Measurements from ENCODE around the gene RAB19. TPM values are rescaled to one million over a fixed set of nuclear protein-coding genes. Genes with fewer than 3 reads are reported as not detected.

Gene RAB19
- total and polyA plus RNA-seq, 2 of the 13 experiments (the other 11 are each of a cell fraction or from before 2014, with no cell fraction given) = 0.31 TPM; not detected in 1

- Histone ChIP-seq H3K4me2 (ENCODE audit: low read depth, low read length) (no peak overlapping the region), H3K9me3 (ENCODE audit: low read length) (no peaks in the 10 kb centered on the region), H3K27ac (ENCODE audit: extremely low read length, insufficient read depth, low read length) (no peak overlapping the region), H4K20me1 (ENCODE audit: insufficient read depth, low read length) (no peaks in the 10 kb centered on the region), H3K4me3 (replicated peaks in 1 of 3; ENCODE audit: insufficient read depth in 1 of 3, low read depth in 2 of 3, low read length in 3 of 3) (no peak overlapping the region), H2AFZ (ENCODE audit: low read length) (no peak overlapping the region), H3K36me3 (replicated peaks in 1 of 2; ENCODE audit: control insufficient read depth in 1 of 2, insufficient read depth in 2 of 2, low read length in 2 of 2) (no peaks in the 10 kb centered on the region), H3K4me1 (ENCODE audit: insufficient read depth, low read length) (no peaks in the 10 kb centered on the region), H3K9ac (ENCODE audit: insufficient read depth, low read depth, low read length) (no peak overlapping the region), H3K27me3 (ENCODE audit: control insufficient read depth in 1 of 2, insufficient read depth in 2 of 2, low read length in 2 of 2) (no peaks in the 10 kb centered on the region; a peak in 2 of 5 replicates), H3K79me2 (ENCODE audit: insufficient read depth, low read length) (no peaks in the 10 kb centered on the region)
- ATAC-seq (no peak), DNase-seq (ENCODE audit: low spot score) (no peak), FAIRE-seq (no peak)
- ChIA-PET CTCF (ENCODE audit: low intra/inter-chr PET ratio, low total read pairs) (no interaction called here), POLR2A (no interaction called here)
- in situ Hi-C loops (cut with HindIII; ENCODE audit: extremely low pct_ligation_motif_present, low pct_unique_long_range_greater_than_20kb) (no loop called here), intact Hi-C loops (cut with micrococcal nuclease; ENCODE audit: unreplicated experiment) (no loop called here)
- no TSS peak for BruUV-seq (replicated peaks)
- no peak for TF ChIP-seq KDM2A (CRISPR knock-in tag; IDR thresholded peaks at IDR 0.05; ENCODE audit: borderline replicate concordance, low read depth)
- TF ChIP-seq, protein P1, sequence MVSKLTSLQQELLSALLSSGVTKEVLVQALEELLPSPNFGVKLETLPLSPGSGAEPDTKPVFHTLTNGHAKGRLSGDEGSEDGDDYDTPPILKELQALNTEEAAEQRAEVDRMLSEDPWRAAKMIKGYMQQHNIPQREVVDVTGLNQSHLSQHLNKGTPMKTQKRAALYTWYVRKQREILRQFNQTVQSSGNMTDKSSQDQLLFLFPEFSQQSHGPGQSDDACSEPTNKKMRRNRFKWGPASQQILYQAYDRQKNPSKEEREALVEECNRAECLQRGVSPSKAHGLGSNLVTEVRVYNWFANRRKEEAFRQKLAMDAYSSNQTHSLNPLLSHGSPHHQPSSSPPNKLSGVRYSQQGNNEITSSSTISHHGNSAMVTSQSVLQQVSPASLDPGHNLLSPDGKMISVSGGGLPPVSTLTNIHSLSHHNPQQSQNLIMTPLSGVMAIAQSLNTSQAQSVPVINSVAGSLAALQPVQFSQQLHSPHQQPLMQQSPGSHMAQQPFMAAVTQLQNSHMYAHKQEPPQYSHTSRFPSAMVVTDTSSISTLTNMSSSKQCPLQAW (CRISPR knock-in tag; IDR thresholded peaks at IDR 0.05) = no peak
- no peak for TF ChIP-seq FLYWCH1 (CRISPR knock-in tag; IDR thresholded peaks at IDR 0.05)
- TF ChIP-seq ZNF343 (CRISPR knock-in tag; IDR thresholded peaks at IDR 0.05) = no peak
- TF ChIP-seq KLF13 (CRISPR knock-in tag; IDR thresholded peaks at IDR 0.05) = no peak
- WGBS (ENCODE audit: low lambda C conversion rate) = 74% methylated on average over 10 of the region's 12 CpGs
Observed at GRCh38 chr7:140425718-140426117, 21.9 kb downstream of the RAB19 start.

DNA sequence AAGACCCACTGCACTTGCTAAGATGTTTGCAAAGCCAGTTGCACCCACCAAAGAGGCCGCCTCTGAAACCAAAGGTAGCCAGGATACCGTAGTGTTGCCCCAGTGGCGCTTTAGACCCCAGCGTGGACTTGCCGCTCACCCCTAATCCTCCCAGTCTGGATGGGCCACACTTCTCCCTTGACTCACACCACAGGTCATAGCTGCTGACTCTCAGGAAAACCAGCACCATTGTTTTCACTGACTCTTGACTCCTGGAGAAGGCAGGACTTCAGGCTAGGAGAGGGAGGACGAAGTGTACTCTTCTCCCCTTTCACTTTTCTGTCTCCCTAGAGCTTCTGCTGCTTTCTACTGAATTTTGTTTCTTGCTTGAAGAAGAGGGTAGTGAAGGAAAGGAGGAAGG lies 22.3 kb downstream of the RAB19 start:
- no peak overlapping the region for H3K4me3 ChIP-seq (replicated peaks in 1 of 3; ENCODE audit: insufficient read depth in 1 of 3, low read depth in 2 of 3, low read length in 3 of 3)
- ChIA-PET CTCF (ENCODE audit: low intra/inter-chr PET ratio, low total read pairs) (no interaction called here), POLR2A (no interaction called here)
- H3K9me3 ChIP-seq (ENCODE audit: low read length) = no peaks in the 10 kb centered on the region
- H3K79me2 ChIP-seq (ENCODE audit: insufficient read depth, low read length) = no peaks in the 10 kb centered on the region
- BruUV-seq (replicated peaks) = no TSS peak
- no peaks in the 10 kb centered on the region for H3K4me1 ChIP-seq (ENCODE audit: insufficient read depth, low read length)
- no peaks in the 10 kb centered on the region for H3K36me3 ChIP-seq (replicated peaks in 1 of 2; ENCODE audit: control insufficient read depth in 1 of 2, insufficient read depth in 2 of 2, low read length in 2 of 2)
- intact Hi-C loops (cut with micrococcal nuclease; ENCODE audit: unreplicated experiment) (no loop called here), in situ Hi-C loops (cut with HindIII; ENCODE audit: extremely low pct_ligation_motif_present, low pct_unique_long_range_greater_than_20kb) (no loop called here)
- 80% methylated on average over 6 of the region's 6 CpGs for WGBS (ENCODE audit: low lambda C conversion rate)
- H3K4me2 ChIP-seq (ENCODE audit: low read depth, low read length) = no peak overlapping the region
- no peak overlapping the region for H2AFZ ChIP-seq (ENCODE audit: low read length)
- no peak overlapping the region for H3K9ac ChIP-seq (ENCODE audit: insufficient read depth, low read depth, low read length)
- no peaks in the 10 kb centered on the region; a peak in 2 of 5 replicates for H3K27me3 ChIP-seq (ENCODE audit: control insufficient read depth in 1 of 2, insufficient read depth in 2 of 2, low read length in 2 of 2)
- DNase-seq (ENCODE audit: low spot score) (no peak), FAIRE-seq (no peak), ATAC-seq (no peak)
- H3K27ac ChIP-seq (ENCODE audit: extremely low read length, insufficient read depth, low read length) = no peak overlapping the region
- no peaks in the 10 kb centered on the region for H4K20me1 ChIP-seq (ENCODE audit: insufficient read depth, low read length)
- TF ChIP-seq ZNF737 (CRISPR knock-in tag; IDR thresholded peaks at IDR 0.05; ENCODE audit: borderline replicate concordance) (no peak), MYC (CRISPR knock-in tag; IDR thresholded peaks at IDR 0.05; ENCODE audit: borderline replicate concordance) (no peak), ZNF670 (CRISPR knock-in tag; IDR thresholded peaks at IDR 0.05; ENCODE audit: borderline replicate concordance) (no peak), NR2F2 (IDR thresholded peaks at IDR 0.05; ENCODE audit: borderline replicate concordance, low read depth) (no peak), ZSCAN31 (CRISPR knock-in tag; IDR thresholded peaks at IDR 0.05; ENCODE audit: low read depth) (no peak), HMG20B (CRISPR knock-in tag; conservative IDR thresholded peaks at IDR 0.05) (no peak), ZFP1 (CRISPR knock-in tag; IDR thresholded peaks at IDR 0.05) (no peak), ZNF234 (CRISPR knock-in tag; conservative IDR thresholded peaks at IDR 0.05) (no peak), ZNF615 (CRISPR knock-in tag; IDR thresholded peaks at IDR 0.05; ENCODE audit: borderline replicate concordance) (no peak), KDM4B (CRISPR knock-in tag; IDR thresholded peaks at IDR 0.05) (no peak), ZGPAT (CRISPR knock-in tag; IDR thresholded peaks at IDR 0.05) (no peak), BRF2 (CRISPR knock-in tag; IDR thresholded peaks at IDR 0.05) (no peak)

Data from HepG2 (cell line).